Erythroblast (primary cell): ENCODE results near the gene TPCN2.

Source experiments
- DNase-seq, 2 experiments: peaks; one replicate each; lab custom pipeline; 2025; lab: John Stamatoyannopoulos, UW
- GATA1 ChIP-seq: IDR thresholded peaks from 2 replicates; pipeline ENCODE4 v1.6.1; 2011; ENCODE audit warnings: low read depth, mild to moderate bottlenecking, control low read depth, low read length, moderate library complexity
- POLR2A ChIP-seq: IDR thresholded peaks from 2 replicates; pipeline ENCODE4 v1.6.1; 2011; ENCODE audit warnings: mild to moderate bottlenecking, low read length

Gene TPCN2

GRCh38 chr11:69052343-69053168, 3.8 kb downstream of the TPCN2 start:
- no peak for DNase-seq
- TF ChIP-seq GATA1 = no peak
- no peak for TF ChIP-seq POLR2A

- DNase-seq = no peak
- TF ChIP-seq GATA1 (no peak), POLR2A (no peak)
These were observed 4.4 kb downstream of the TPCN2 start for GRCh38 chr11:69053169-69053477.

DNA sequence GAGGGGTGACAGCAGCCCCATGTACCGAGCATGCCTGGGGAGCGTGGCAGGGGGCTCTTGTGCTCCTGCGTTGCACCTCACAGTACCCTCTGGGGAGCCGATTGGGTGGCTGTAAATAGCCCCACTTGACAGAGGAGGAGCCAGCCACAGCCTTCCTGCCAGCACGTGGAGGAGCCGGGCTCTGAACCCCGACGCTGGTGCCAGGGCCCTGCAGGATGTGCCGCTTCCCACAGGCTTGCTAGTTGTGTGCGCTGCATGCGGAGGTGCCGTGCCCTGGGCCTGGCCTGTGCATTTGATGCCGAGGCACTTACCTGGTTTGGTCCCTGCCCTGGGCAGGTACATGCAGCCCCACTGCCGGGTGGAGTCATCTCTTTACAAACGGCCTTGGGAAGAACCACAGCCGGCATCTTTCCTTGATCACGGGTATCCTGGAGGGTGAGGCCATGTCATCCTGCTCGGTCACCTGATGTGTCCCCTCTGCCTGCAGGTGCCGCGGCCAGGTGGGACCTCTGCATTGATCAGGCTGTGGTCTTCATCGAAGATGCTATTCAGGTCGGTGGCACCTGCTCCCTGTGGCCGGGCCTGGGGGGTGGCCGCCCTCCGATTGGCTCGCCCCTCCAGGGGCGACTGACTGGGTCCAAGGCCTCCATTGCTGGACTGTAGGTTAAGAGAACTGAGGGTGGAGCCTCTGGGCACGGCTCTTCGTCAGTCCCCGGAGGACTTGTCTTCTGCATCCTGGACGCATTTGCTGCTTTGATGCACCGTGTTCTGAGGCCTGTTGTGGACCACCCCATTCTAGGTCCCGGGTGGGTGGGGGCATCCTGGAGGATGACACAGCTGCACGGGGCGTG, 5.0 kb downstream of the TPCN2 start:
- no peak for DNase-seq

DNA sequence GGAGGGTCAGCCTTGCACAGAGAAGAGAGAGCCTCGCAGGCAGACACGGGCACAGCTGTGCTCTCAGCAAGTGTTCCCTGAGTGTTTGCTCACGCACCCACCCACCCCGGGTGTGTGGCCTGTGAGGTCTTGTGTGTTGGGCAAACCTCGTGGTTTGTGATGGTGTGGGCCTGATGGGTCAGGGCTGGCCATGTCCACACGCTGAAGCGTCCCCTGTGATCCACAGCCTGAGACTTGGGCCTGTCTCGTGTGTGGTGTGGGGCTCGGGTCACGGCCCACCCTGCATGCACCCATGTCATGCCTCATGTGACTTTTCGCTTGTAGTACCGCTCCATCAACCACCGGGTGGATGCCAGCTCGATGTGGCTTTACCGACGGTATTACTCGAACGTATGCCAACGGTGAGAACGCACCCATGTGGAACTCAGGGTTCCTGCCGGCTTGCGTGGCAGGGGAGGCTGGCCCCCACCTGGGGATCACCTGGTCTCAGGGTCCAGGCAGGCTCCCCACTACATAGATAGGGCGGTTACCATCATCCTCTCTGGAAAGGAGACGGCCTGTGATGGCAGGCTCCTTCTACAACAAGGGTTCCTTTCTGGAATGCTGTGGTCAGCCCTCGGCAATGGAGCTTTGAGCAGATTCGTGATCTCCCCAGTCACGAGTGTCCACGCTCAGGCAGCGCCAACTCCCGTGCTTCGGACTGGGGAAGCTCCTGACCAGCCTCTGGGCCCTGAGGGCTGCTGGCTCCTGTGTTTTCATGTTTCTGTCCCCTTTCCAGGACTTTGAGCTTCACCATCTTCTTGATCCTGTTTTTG, 5.9 kb downstream of the TPCN2 start:
- no peak for TF ChIP-seq GATA1
- TF ChIP-seq POLR2A = no peak
- DNase-seq = no peak

More for the DNA sequence above, 5.0 kb downstream of the TPCN2 start:
- no peak for TF ChIP-seq POLR2A
- no peak for TF ChIP-seq GATA1

DNA sequence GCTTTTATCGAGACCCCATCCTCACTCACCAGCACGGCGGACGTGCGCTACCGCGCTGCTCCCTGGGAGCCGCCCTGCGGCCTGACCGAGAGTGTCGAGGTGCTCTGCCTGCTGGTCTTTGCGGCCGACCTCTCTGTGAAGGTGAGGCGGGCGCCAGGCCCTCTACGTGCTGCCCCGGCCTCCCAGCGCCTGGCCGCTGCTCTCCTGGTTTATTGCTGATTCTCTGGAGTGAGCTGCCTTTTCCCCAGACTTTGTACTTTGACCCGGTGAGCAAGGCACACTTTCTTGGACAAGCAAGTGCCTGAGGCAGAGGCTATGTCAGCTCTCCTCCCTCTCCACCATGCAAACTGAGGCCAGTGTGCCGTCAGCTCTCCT, 6.5 kb downstream of the TPCN2 start:
- TF ChIP-seq GATA1 (no peak), POLR2A (no peak)
- no peak for DNase-seq

GRCh38 chr11:69055598-69056516, 7.1 kb downstream of the TPCN2 start:
- TF ChIP-seq GATA1 (no peak), POLR2A (no peak)
- no peak for DNase-seq

DNA sequence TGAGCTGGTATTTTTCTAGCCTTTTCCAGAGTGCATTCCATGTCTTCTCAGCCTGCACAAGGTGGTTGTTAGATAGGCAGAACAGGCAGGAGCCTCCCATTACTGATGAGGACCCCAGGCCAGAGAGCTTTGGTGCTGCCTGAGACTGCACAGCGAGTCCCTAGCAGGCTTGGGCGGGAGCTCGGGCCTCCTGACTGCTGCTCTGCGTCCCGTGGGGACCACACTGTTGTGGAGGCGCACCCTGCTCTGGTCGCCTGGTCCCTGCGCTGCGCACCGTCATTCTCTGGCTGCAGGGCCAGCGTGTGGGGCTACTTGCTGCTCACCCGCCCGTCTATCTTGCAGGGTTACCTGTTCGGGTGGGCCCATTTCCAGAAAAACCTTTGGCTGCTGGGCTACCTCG, 8.5 kb downstream of the TPCN2 start:
- no peak for DNase-seq

GRCh38 chr11:69057801-69058200, 9.1 kb downstream of the TPCN2 start:
- TF ChIP-seq GATA1 = no peak
- DNase-seq = no peak

More for the DNA sequence above, 8.5 kb downstream of the TPCN2 start:
- TF ChIP-seq GATA1 = no peak
- TF ChIP-seq POLR2A = no peak

- no peak for TF ChIP-seq GATA1
- no peak for TF ChIP-seq POLR2A
- no peak for DNase-seq
These were observed 10.0 kb downstream of the TPCN2 start for GRCh38 chr11:69058511-69059270.

GRCh38 chr11:69059429-69059828, 10.7 kb downstream of the TPCN2 start:
- DNase-seq = no peak
- TF ChIP-seq POLR2A = no peak
- no peak for TF ChIP-seq GATA1

- no peak for TF ChIP-seq POLR2A
- TF ChIP-seq GATA1 = no peak
- no peak for DNase-seq
These were observed 11.3 kb downstream of the TPCN2 start for GRCh38 chr11:69059985-69060384.
